DND-41 (cell line): ENCODE results near the gene ADI1.

Experiments
- ATAC-seq: fragments of 200-7000 bp; cut with Tn5 transposase; 3 replicates; pipeline ENCODE4 v1.9.1; 2021; ENCODE audit warnings: low read depth; ENCODE audit not compliant: insufficient read depth
- DNase-seq: peaks from one replicate; pipeline ENCODE4 v3.0.0-alpha.2; 2020
- H2AFZ ChIP-seq: 2 replicates; pipeline ENCODE4 v1.6.0; 2012; ENCODE audit warnings: low read depth, low read length
- H3K27ac ChIP-seq: 2 replicates; pipeline ENCODE4 v1.5.1; 2012; ENCODE audit warnings: low read length, inconsistent platforms
- H3K27me3 ChIP-seq: fragments of 200-600 bp; sonication (generic); 2 replicates; pipeline ENCODE4 v1.6.0; 2012; ENCODE audit warnings: low read length, mild to moderate bottlenecking, inconsistent platforms; ENCODE audit not compliant: insufficient read depth, poor library complexity
- H3K36me3 ChIP-seq: 2 replicates; pipeline ENCODE4 v1.5.1; 2012; ENCODE audit warnings: low read length, inconsistent platforms; ENCODE audit not compliant: insufficient read depth
- H3K4me1 ChIP-seq: 2 replicates; pipeline ENCODE4 v1.5.1; 2012; ENCODE audit warnings: mild to moderate bottlenecking, low read length; ENCODE audit not compliant: insufficient read depth
- H3K4me2 ChIP-seq: 2 replicates; pipeline ENCODE4 v1.6.0; 2012; ENCODE audit warnings: mild to moderate bottlenecking, moderate library complexity, low read length, inconsistent platforms; ENCODE audit not compliant: insufficient read depth
- H3K4me3 ChIP-seq, 2 experiments: fragments of 200-600 bp in 1 of 2; shearing (Covaris generic) in 1 of 2; 2 replicates each; pipeline ENCODE4 v1.5.1; 2012 to 2016; ENCODE audit warnings: inconsistent platforms in 2 of 2, low read length in 2 of 2, mild to moderate bottlenecking in 2 of 2, low read depth in 1 of 2, moderate library complexity in 1 of 2
- H3K79me2 ChIP-seq: 2 replicates; pipeline ENCODE4 v1.6.0; 2012; ENCODE audit warnings: low read length, inconsistent platforms; ENCODE audit not compliant: insufficient read depth
- H3K9ac ChIP-seq: 2 replicates; pipeline ENCODE4 v1.6.0; 2012; ENCODE audit warnings: low read depth, mild to moderate bottlenecking, inconsistent platforms, low read length, moderate library complexity
- H3K9me3 ChIP-seq: 2 replicates; pipeline ENCODE4 v1.5.1; 2012; ENCODE audit warnings: low read length, moderate library complexity, mild to moderate bottlenecking, inconsistent platforms; ENCODE audit not compliant: insufficient read depth, severe bottlenecking
- H4K20me1 ChIP-seq: 2 replicates; pipeline ENCODE4 v1.6.0; 2012; ENCODE audit warnings: low read length; ENCODE audit not compliant: insufficient read depth
- CTCF ChIP-seq: IDR thresholded peaks from 2 replicates; pipeline ENCODE4 v1.5.1; 2012; ENCODE audit warnings: borderline replicate concordance, low read length, moderate library complexity, mild to moderate bottlenecking; ENCODE audit not compliant: poor library complexity, severe bottlenecking; ENCODE audit errors: extremely low read depth
- EZH2 ChIP-seq: IDR thresholded peaks from 3 replicates; pipeline ENCODE4 v1.6.1; 2012; ENCODE audit warnings: borderline replicate concordance, low read depth, mild to moderate bottlenecking, moderate library complexity, low read length, inconsistent platforms; ENCODE audit not compliant: severe bottlenecking

Gene ADI1

GRCh38 chr2:3536682-3537632 is 17.6 kb upstream of the ADI1 start:
- ATAC-seq, result peak; percentile 67
- Histone ChIP-seq H3K4me2 (no peak overlapping the region), H3K4me1 (no peaks in the 10 kb centered on the region), H3K4me3 (no peak overlapping the region), H3K27ac (no peak overlapping the region), H3K9ac (no peak overlapping the region), H2AFZ (no peak overlapping the region), H3K36me3 (peaks cover 24% of the 10 kb centered on the region), H3K9me3 (no peaks in the 10 kb centered on the region), H3K79me2 (no peaks in the 10 kb centered on the region), H4K20me1 (no peaks in the 10 kb centered on the region), H3K27me3 (no peaks in the 10 kb centered on the region)
- DNase-seq, result no peak
- peak; percentile 43 for TF ChIP-seq CTCF
- no peak for TF ChIP-seq EZH2

- no peak overlapping the region for H3K4me3 ChIP-seq
- no peak for ATAC-seq
- no peaks in the 10 kb centered on the region for H3K9me3 ChIP-seq
Observed at GRCh38 chr2:3535794-3536681, 16.7 kb upstream of the ADI1 start.

DNA sequence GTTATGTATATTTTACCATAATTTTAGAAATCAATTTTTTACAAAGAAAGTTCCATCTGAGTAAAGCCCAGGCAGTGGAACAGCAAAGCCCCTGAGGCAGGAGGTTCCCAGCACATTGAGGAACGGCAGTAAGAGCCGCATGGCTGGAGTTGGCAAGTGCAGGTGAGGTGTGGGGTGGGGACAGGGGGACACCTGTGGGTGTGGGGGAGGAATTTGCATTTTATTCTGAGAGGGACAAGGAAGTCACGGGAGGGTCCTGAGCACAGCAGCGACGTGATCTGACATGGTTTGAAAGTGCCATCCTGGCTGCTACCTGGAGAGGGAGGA is 16.1 kb upstream of the ADI1 start:
- Histone ChIP-seq H4K20me1 (no peaks in the 10 kb centered on the region), H3K79me2 (no peaks in the 10 kb centered on the region), H3K4me3 (no peak overlapping the region), H3K9me3 (no peaks in the 10 kb centered on the region), H3K36me3 (peaks cover 12% of the 10 kb centered on the region), H3K4me1 (no peaks in the 10 kb centered on the region), H3K9ac (no peak overlapping the region), H3K27me3 (no peaks in the 10 kb centered on the region), H3K27ac (no peak overlapping the region), H2AFZ (no peak overlapping the region), H3K4me2 (no peak overlapping the region)
- DNase-seq (no peak), ATAC-seq (no peak)
- no peak for TF ChIP-seq EZH2
- TF ChIP-seq CTCF, result no peak

More at GRCh38 chr2:3535794-3536681, 16.7 kb upstream of the ADI1 start:
- Histone ChIP-seq H3K79me2 (no peaks in the 10 kb centered on the region), H3K9ac (no peak overlapping the region), H3K36me3 (peaks cover 16% of the 10 kb centered on the region), H2AFZ (no peak overlapping the region), H3K4me1 (no peaks in the 10 kb centered on the region), H3K27me3 (no peaks in the 10 kb centered on the region), H4K20me1 (no peaks in the 10 kb centered on the region), H3K27ac (no peak overlapping the region), H3K4me2 (no peak overlapping the region)
- TF ChIP-seq CTCF, result no peak
- TF ChIP-seq EZH2, result no peak
- DNase-seq, result no peak
